HL-60 (cell line): Measurements from ENCODE around the gene ARMC7.

Experiments used
- DNase-seq, 2 experiments: peaks; one replicate each; pipeline ENCODE4 v3.0.0-alpha.2; 2010 to 2020; ENCODE audit warnings: low read depth in 1 of 2, low spot score in 1 of 2
- H3K27ac ChIP-seq: fragments of 250-450 bp; sonication (Bioruptor Pico); replicated peaks from 2 replicates; pipeline ENCODE4 v1.5.1; 2020; ENCODE audit warnings: mild to moderate bottlenecking, moderate library complexity
- H3K27me3 ChIP-seq: fragments of 250-450 bp; sonication (Bioruptor Pico); 2 replicates; pipeline ENCODE4 v1.5.1; 2021; ENCODE audit warnings: mild to moderate bottlenecking, moderate library complexity; ENCODE audit not compliant: insufficient read depth, poor library complexity, severe bottlenecking
- H3K4me3 ChIP-seq: replicated peaks from 2 replicates; pipeline ENCODE4 v1.5.1; 2011; ENCODE audit warnings: mild to moderate bottlenecking, control low read depth, low read length; ENCODE audit not compliant: insufficient read depth
- CTCF ChIP-seq: IDR thresholded peaks from one replicate; pipeline ENCODE4 v1.5.1; 2011; ENCODE audit warnings: low read length, control low read depth, inconsistent platforms; ENCODE audit not compliant: insufficient read depth
- GABPA ChIP-seq: IDR thresholded peaks from 2 replicates; pipeline ENCODE4 v1.6.1; 2012; ENCODE audit warnings: low read depth
- POLR2AphosphoS5 ChIP-seq: IDR thresholded peaks from 2 replicates; pipeline ENCODE4 v1.6.1; 2012; ENCODE audit warnings: low read depth
- SPI1 ChIP-seq: IDR thresholded peaks from 2 replicates; pipeline ENCODE4 v1.6.1; 2012; ENCODE audit warnings: low read depth, mild to moderate bottlenecking, borderline replicate concordance
- TF ChIP-seq, protein P1 (sequence below): IDR thresholded peaks from 2 replicates; pipeline ENCODE4 v1.6.1; 2012; ENCODE audit warnings: low read depth; ENCODE audit not compliant: insufficient replicate concordance

ARMC7 gene

GRCh38 chr17:75090871-75091854 lies 18.6 kb upstream of the ARMC7 start:
- no peaks in the 10 kb centered on the region for H3K27me3 ChIP-seq
- TF ChIP-seq, protein P1, sequence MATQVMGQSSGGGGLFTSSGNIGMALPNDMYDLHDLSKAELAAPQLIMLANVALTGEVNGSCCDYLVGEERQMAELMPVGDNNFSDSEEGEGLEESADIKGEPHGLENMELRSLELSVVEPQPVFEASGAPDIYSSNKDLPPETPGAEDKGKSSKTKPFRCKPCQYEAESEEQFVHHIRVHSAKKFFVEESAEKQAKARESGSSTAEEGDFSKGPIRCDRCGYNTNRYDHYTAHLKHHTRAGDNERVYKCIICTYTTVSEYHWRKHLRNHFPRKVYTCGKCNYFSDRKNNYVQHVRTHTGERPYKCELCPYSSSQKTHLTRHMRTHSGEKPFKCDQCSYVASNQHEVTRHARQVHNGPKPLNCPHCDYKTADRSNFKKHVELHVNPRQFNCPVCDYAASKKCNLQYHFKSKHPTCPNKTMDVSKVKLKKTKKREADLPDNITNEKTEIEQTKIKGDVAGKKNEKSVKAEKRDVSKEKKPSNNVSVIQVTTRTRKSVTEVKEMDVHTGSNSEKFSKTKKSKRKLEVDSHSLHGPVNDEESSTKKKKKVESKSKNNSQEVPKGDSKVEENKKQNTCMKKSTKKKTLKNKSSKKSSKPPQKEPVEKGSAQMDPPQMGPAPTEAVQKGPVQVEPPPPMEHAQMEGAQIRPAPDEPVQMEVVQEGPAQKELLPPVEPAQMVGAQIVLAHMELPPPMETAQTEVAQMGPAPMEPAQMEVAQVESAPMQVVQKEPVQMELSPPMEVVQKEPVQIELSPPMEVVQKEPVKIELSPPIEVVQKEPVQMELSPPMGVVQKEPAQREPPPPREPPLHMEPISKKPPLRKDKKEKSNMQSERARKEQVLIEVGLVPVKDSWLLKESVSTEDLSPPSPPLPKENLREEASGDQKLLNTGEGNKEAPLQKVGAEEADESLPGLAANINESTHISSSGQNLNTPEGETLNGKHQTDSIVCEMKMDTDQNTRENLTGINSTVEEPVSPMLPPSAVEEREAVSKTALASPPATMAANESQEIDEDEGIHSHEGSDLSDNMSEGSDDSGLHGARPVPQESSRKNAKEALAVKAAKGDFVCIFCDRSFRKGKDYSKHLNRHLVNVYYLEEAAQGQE, result no peak
- no peak for TF ChIP-seq CTCF
- no peak for TF ChIP-seq POLR2AphosphoS5
- no peak for TF ChIP-seq SPI1
- no peak for TF ChIP-seq GABPA
- no peak overlapping the region for H3K4me3 ChIP-seq
- no peak overlapping the region for H3K27ac ChIP-seq
- no peak for DNase-seq

DNA sequence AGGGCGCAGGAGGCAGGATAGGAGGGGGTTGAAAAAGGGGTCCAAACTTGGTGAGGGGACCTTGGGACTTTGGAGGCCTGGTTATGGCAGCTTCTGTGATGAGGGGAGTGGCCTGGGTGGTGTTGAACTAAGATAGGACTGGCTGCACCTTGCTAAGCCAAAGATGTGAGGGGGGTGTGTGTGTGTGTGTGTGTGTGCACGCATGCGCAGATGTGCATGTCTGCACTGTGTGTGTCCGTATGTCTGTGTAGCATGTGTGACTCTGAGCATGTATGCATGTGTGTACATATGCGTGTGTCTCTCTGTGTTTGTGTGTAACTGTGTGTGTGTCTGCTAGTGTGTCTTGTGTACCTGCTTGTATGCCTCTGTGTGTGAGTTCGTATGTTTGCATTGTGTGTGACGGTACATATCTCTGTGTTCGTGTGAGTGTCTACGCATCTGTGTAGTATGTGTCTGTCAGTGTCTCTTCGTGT lies 17.9 kb upstream of the ARMC7 start:
- DNase-seq, result no peak
- TF ChIP-seq CTCF (no peak), POLR2AphosphoS5 (no peak)
- H3K27ac ChIP-seq, result peak overlapping the region; percentile 74
- H3K27me3 ChIP-seq, result no peaks in the 10 kb centered on the region
- no peak overlapping the region for H3K4me3 ChIP-seq

- peak overlapping the region; percentile 74 for H3K27ac ChIP-seq
- TF ChIP-seq SPI1 (no peak), CTCF (no peak), GABPA (no peak), POLR2AphosphoS5 (no peak)
- TF ChIP-seq, protein P1, result no peak
- DNase-seq, result no peak
Observed at GRCh38 chr17:75093548-75094158, 16.1 kb upstream of the ARMC7 start.

More at GRCh38 chr17:75093548-75094158, 16.1 kb upstream of the ARMC7 start:
- H3K27me3 ChIP-seq, result no peaks in the 10 kb centered on the region
- no peak overlapping the region for H3K4me3 ChIP-seq
